8988T (cell line): ENCODE results near the gene ZBTB45.
"Not testable (repeated sequence)": the region's sequence is repeated elsewhere in the genome, so short reads cannot be mapped to it uniquely, and the experiment has no call there.

ENCODE experiments used
- DNase-seq: peaks from one replicate; pipeline ENCODE4 v3.0.0; 2011

ZBTB45 gene

GRCh38 chr19:58554494-58555368 is 35.1 kb upstream of the ZBTB45 start, which contains the start of gene CHMP2A:
CHMP2A (minus strand) TSS chr19:58555105; CDS start chr19:58554212, 893 bp downstream.
- peak; percentile 93 for DNase-seq

DNA sequence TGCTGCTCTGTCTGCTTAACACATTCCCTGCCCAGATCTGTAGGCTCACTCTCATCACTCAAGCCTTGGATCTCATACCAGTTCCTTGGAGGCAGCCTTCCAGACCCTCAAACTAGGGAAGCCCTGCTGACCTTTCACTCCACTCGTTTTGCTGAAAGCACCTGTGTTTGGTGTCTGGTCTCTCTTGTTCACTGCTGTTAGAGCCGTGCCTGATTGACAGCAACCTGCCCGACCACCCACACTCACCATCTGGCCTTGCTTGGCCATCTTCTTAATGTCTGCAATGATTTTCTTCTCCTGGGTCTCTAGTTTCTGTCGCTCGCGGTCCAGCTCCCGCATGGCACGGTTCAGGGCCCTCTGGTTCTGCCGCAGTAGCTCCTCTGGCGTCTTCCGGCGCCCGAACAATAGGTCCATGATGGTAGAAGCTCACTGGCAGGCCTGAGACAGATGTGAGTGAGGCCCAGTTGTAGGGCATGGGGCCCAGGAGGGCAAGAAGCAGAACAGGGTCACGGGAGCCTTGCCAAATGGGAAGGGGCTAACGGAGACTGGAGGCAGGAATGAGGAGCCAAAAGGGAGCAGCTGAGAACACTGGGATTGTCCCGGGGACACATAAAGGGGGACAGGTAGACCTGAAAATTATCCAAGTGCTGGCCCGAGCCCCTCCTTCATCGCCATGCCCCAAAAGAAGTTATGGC is 34.3 kb upstream of the ZBTB45 start:
- DNase-seq, result no peak

GRCh38 chr19:58552655-58553054 is 33.0 kb upstream of the ZBTB45 start:
- no peak for DNase-seq

- no peak for DNase-seq
These were observed 32.2 kb upstream of the ZBTB45 start for GRCh38 chr19:58551577-58552471.

- DNase-seq, result no peak
These were observed 31.5 kb upstream of the ZBTB45 start for GRCh38 chr19:58551123-58551497.

- no peak for DNase-seq
These were observed 30.9 kb upstream of the ZBTB45 start for GRCh38 chr19:58550362-58551122.

GRCh38 chr19:58549664-58550361 is 30.2 kb upstream of the ZBTB45 start:
- no peak for DNase-seq

DNA sequence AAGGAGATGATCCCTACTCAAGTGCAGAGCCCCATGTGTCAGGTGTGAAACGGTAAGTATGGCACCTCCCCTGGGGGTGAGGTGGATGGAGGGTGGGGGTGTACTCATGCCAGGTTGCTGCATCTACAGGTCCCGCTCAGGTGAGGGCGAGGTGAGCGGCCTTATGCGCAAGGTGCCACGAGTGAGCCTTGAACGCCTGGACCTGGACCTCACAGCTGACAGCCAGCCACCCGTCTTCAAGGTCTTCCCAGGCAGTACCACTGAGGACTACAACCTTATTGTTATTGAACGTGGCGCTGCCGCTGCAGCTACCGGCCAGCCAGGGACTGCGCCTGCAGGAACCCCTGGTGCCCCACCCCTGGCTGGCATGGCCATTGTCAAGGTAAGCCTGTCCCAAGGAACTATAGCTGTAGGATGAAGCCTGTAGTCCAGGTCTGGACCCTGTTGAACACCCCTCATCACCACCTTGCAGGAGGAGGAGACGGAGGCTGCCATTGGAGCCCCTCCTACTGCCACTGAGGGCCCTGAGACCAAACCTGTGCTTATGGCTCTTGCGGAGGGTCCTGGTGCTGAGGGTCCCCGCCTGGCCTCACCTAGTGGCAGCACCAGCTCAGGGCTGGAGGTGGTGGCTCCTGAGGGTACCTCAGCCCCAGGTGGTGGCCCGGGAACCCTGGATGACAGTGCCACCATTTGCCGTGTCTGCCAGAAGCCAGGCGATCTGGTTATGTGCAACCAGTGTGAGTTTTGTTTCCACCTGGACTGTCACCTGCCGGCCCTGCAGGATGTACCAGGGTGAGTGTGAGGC is 29.5 kb upstream of the ZBTB45 start:
- DNase-seq, result no peak

DNA sequence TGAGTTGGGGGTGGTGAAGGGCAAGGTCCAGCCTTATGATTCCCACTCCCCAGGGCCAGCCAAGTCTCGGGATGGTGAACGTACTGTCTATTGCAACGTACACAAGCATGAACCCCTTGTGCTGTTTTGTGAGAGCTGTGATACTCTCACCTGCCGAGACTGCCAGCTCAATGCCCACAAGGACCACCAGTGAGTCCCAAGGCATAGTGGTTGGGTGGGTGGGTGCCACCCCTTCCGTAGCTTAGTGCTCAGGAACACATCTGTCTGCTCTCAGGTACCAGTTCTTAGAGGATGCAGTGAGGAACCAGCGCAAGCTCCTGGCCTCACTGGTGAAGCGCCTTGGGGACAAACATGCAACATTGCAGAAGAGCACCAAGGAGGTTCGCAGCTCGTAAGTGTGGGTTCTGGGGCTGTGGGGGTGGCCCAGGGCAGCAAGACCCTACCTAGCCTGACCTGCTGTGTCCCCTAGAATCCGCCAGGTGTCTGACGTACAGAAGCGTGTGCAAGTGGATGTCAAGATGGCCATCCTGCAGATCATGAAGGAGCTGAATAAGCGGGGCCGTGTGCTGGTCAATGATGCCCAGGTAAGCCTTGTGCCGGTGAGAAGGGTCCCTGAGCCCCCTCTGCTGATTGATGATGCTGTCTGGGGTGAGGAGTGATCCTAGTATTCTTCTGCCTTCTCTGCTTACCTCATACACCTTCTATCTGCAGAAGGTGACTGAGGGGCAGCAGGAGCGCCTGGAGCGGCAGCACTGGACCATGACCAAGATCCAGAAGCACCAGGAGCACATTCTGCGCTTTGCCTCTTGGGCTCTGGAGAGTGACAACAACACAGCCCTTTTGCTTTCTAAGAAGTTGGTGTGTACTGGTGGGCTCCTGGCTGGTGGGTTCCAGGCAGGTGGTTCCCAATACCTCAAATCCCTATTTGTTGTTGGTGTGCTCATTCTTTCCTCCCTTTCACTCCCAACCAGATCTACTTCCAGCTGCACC is 28.0 kb upstream of the ZBTB45 start:
- no peak for DNase-seq

DNA sequence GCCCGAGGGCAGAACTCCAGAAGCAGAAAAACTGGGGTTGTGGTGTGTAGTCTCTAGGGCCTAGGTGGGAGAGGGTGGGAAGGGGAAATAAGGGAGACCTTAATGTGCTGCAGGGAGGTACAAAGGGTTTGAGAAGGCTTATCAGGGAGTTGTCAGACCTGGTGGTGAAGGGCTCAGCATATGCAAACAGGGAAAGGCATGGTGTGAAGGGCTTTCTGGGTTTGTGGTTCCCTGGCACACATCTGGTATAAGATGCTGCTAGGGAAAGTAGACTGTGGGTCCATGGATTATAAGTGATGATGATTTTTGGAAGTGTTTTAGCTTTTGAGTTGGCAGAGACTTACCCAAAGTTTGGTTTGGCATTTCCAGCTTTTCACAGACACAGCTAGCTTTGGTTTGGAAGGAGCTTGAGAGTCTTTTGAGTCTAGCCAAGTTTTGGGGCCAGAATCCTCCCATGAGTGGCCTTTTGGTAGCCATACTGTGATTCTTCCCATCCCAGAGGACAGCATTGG is 26.5 kb upstream of the ZBTB45 start:
- no peak for DNase-seq

- DNase-seq, result no peak
These were observed 25.8 kb upstream of the ZBTB45 start for GRCh38 chr19:58545286-58546018.

- DNase-seq, result peak; percentile 79
These were observed 25.1 kb upstream of the ZBTB45 start for GRCh38 chr19:58544591-58545285.

GRCh38 chr19:58543826-58544590 is 24.4 kb upstream of the ZBTB45 start, which contains the start of gene TRIM28:
TRIM28 (plus strand) TSS chr19:58544064; CDS start chr19:58544758, 694 bp downstream.
- peak; percentile 99 for DNase-seq

DNA sequence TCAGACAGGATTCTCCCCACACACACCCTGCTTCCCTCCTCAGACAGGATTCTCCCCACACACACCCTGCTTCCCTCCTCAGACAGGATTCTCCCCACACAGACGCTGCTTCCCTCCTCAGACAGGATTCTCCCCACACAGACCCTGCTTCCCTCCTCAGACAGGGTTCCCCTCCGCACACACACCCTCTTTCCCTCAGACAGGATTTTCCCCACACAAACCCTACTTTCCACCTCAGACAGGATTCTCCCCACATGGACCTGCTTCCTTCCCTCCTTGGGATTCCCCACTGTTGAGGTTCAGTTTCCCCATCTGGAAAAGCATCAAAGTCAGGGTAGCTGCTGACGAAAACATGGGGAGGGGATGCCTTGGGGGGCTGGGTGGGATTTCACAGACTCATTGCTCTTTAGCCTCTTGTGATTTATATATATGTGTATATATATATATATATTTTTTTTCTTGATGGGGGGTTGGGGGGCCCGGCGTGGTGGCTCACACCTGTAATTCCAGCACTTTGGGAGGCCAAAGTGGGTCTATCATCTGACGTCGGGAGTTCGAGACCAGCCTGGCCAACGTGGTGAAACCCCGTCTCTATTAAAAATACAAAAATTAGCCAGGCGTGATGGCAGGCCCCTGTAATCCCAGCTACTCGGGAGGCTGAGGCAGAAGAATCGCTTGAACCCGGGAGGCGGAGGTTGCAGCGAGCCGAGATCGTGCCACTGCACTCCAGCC is 23.2 kb upstream of the ZBTB45 start:
- DNase-seq, result not testable (repeated sequence)

- not testable (repeated sequence) for DNase-seq
These were observed 19.6 kb upstream of the ZBTB45 start for GRCh38 chr19:58539169-58539559.
